Bronchial epithelial cell (primary cell): ENCODE data around the gene MC1R. TPM values are rescaled to one million over a fixed set of nuclear protein-coding genes. Genes with fewer than 3 reads are reported as not detected.

Experiments used
- DNase-seq: peaks from one replicate; pipeline ENCODE4 v3.0.0-alpha.2; 2010; ENCODE audit warnings: low read depth
- FAIRE-seq: peaks from 2 replicates; lab custom pipeline; 2011; peaks lifted over from hg19 to GRCh38; lab: Jason Lieb, UNC
- H3K27me3 ChIP-seq: 2 replicates; pipeline ENCODE4 v1.5.1; 2011; ENCODE audit warnings: low read length; ENCODE audit not compliant: control insufficient read depth, insufficient read depth
- H3K36me3 ChIP-seq: 2 replicates; pipeline ENCODE4 v1.5.1; 2011; ENCODE audit warnings: low read length; ENCODE audit not compliant: control insufficient read depth, insufficient read depth
- H3K4me3 ChIP-seq: 2 replicates; pipeline ENCODE4 v1.5.1; 2011; ENCODE audit warnings: mild to moderate bottlenecking, low read depth, low read length, control low read depth
- total RNA-seq: library from RNA; depleted of rRNA; stranded (reverse); fragments of >200 nt; gene quantifications from 2 replicates; pipeline ENCODE4 v1.2.1, GENCODE V29; 2014
- TF ChIP-seq, protein P1 (sequence below): IDR thresholded peaks from 2 replicates; pipeline ENCODE4 v1.5.1; 2011; ENCODE audit warnings: mild to moderate bottlenecking, moderate library complexity, low read length, control low read depth, inconsistent platforms; ENCODE audit not compliant: insufficient read depth, severe bottlenecking

The MC1R gene
- total RNA-seq, 1 donor from 2014 or later, result 1.6 TPM

GRCh38 chr16:89915303-89916232 is 3.1 kb upstream of the MC1R start:
- Histone ChIP-seq H3K4me3 (no peak overlapping the region), H3K27me3 (no peaks in the 10 kb centered on the region), H3K36me3 (peaks cover 9% of the 10 kb centered on the region)
- DNase-seq (no peak), FAIRE-seq (no peak)
- TF ChIP-seq, protein P1, sequence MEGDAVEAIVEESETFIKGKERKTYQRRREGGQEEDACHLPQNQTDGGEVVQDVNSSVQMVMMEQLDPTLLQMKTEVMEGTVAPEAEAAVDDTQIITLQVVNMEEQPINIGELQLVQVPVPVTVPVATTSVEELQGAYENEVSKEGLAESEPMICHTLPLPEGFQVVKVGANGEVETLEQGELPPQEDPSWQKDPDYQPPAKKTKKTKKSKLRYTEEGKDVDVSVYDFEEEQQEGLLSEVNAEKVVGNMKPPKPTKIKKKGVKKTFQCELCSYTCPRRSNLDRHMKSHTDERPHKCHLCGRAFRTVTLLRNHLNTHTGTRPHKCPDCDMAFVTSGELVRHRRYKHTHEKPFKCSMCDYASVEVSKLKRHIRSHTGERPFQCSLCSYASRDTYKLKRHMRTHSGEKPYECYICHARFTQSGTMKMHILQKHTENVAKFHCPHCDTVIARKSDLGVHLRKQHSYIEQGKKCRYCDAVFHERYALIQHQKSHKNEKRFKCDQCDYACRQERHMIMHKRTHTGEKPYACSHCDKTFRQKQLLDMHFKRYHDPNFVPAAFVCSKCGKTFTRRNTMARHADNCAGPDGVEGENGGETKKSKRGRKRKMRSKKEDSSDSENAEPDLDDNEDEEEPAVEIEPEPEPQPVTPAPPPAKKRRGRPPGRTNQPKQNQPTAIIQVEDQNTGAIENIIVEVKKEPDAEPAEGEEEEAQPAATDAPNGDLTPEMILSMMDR, result no peak

GRCh38 chr16:89917773-89918452 is 749 bp upstream of the MC1R start:
- Histone ChIP-seq H3K36me3 (peaks cover 2% of the 10 kb centered on the region), H3K27me3 (no peaks in the 10 kb centered on the region), H3K4me3 (peak overlapping the region; percentile 27)
- TF ChIP-seq, protein P1, result no peak
- no peak for FAIRE-seq
- peak; percentile 78 for DNase-seq

DNA sequence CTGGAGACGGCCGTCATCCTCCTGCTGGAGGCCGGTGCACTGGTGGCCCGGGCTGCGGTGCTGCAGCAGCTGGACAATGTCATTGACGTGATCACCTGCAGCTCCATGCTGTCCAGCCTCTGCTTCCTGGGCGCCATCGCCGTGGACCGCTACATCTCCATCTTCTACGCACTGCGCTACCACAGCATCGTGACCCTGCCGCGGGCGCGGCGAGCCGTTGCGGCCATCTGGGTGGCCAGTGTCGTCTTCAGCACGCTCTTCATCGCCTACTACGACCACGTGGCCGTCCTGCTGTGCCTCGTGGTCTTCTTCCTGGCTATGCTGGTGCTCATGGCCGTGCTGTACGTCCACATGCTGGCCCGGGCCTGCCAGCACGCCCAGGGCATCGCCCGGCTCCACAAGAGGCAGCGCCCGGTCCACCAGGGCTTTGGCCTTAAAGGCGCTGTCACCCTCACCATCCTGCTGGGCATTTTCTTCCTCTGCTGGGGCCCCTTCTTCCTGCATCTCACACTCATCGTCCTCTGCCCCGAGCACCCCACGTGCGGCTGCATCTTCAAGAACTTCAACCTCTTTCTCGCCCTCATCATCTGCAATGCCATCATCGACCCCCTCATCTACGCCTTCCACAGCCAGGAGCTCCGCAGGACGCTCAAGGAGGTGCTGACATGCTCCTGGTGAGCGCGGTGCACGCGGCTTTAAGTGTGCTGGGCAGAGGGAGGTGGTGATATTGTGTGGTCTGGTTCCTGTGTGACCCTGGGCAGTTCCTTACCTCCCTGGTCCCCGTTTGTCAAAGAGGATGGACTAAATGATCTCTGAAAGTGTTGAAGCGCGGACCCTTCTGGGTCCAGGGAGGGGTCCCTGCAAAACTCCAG is 1.1 kb downstream of the MC1R start:
- DNase-seq (no peak), FAIRE-seq (no peak)
- Histone ChIP-seq H3K36me3 (no peaks in the 10 kb centered on the region), H3K4me3 (no peak overlapping the region), H3K27me3 (no peaks in the 10 kb centered on the region)
- TF ChIP-seq, protein P1, result no peak

DNA sequence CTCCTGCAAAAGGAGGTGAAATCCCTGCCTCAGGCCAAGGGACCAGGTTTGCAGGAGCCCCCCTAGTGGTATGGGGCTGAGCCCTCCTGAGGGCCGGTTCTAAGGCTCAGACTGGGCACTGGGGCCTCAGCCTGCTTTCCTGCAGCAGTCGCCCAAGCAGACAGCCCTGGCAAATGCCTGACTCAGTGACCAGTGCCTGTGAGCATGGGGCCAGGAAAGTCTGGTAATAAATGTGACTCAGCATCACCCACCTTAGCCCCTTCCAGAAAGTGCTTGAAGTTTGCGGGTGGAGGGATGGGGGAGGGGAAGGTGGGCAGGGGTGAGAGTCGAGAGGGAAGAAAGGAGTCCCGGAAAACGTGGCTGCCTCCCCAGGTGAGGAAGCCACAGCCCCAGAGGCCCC is 2.1 kb downstream of the MC1R start:
- Histone ChIP-seq H3K27me3 (no peaks in the 10 kb centered on the region), H3K36me3 (no peaks in the 10 kb centered on the region), H3K4me3 (no peak overlapping the region)
- TF ChIP-seq, protein P1, result no peak
- FAIRE-seq, result no peak
- DNase-seq, result peak; percentile 32

- FAIRE-seq, result no peak
- no peak for DNase-seq
- Histone ChIP-seq H3K27me3 (no peaks in the 10 kb centered on the region), H3K36me3 (no peaks in the 10 kb centered on the region), H3K4me3 (no peak overlapping the region)
- TF ChIP-seq, protein P1, result no peak
These were observed 2.6 kb downstream of the MC1R start for GRCh38 chr16:89921131-89921701.
